Measurements from ENCODE around the gene ASMT.
A peak's percentile ranks its signal among the peaks of the same experiment; 100 is the strongest.
"Not testable (repeated sequence)": the region's sequence is repeated elsewhere in the genome, so short reads cannot be mapped to it uniquely, and the experiment has no call there.

Gene ASMT

GRCh38 chrX:1614927-1615326, at the start of gene ASMT:
ASMT (plus strand) TSS chrX:1615059; CDS start chrX:1615200, 141 bp downstream.
- DNase-seq (ENCODE audit: low read depth in 2 of 2): no peak

- DNase-seq (ENCODE audit: low read depth in 2 of 2): not testable (repeated sequence)
Measured at GRCh38 chrX:1574181-1574580, 40.7 kb upstream of the ASMT start.

GRCh38 chrX:1576201-1576992, 38.5 kb upstream of the ASMT start:
- no peak for DNase-seq (ENCODE audit: low read depth in 2 of 2)

GRCh38 chrX:1577845-1578244, 37.0 kb upstream of the ASMT start:
- DNase-seq (ENCODE audit: low read depth in 2 of 2): no peak

GRCh38 chrX:1578511-1579173, 36.2 kb upstream of the ASMT start:
- DNase-seq (ENCODE audit: low read depth in 2 of 2): no peak

- no peak for DNase-seq (ENCODE audit: low read depth in 2 of 2)
Measured at GRCh38 chrX:1581132-1581531, 33.7 kb upstream of the ASMT start.

- no peak for DNase-seq (ENCODE audit: low read depth in 2 of 2)
Measured at GRCh38 chrX:1582686-1583437, 32.0 kb upstream of the ASMT start.

- DNase-seq (ENCODE audit: low read depth in 2 of 2): no peak
Measured at GRCh38 chrX:1584237-1585011, 30.4 kb upstream of the ASMT start.

- DNase-seq (ENCODE audit: low read depth in 2 of 2): no peak
Measured at GRCh38 chrX:1587161-1587560, 27.7 kb upstream of the ASMT start.

GRCh38 chrX:1589356-1590130, 25.3 kb upstream of the ASMT start:
- no peak for DNase-seq (ENCODE audit: low read depth in 2 of 2)

- DNase-seq (ENCODE audit: low read depth in 2 of 2): peak; percentile 83 to 85
Measured at GRCh38 chrX:1591102-1591862, 23.6 kb upstream of the ASMT start, which contains the start of gene AKAP17A. AKAP17A (plus strand) TSS chrX:1591604; CDS start chrX:1593463, 1,859 bp downstream.

GRCh38 chrX:1591863-1592469, 22.9 kb upstream of the ASMT start:
- no peak for DNase-seq (ENCODE audit: low read depth in 2 of 2)

- DNase-seq (ENCODE audit: low read depth in 2 of 2): no peak
Measured at GRCh38 chrX:1592470-1593142, 22.3 kb upstream of the ASMT start.

- DNase-seq (ENCODE audit: low read depth in 2 of 2): no peak
Measured at GRCh38 chrX:1593286-1594271, 21.3 kb upstream of the ASMT start.

GRCh38 chrX:1595711-1596060, 19.2 kb upstream of the ASMT start:
- no peak for DNase-seq (ENCODE audit: low read depth in 2 of 2)

- DNase-seq (ENCODE audit: low read depth in 2 of 2): no peak
Measured at GRCh38 chrX:1596676-1597344, 18.0 kb upstream of the ASMT start.

GRCh38 chrX:1597345-1598020, 17.4 kb upstream of the ASMT start:
- no peak for DNase-seq (ENCODE audit: low read depth in 2 of 2)

All from fibroblast of skin of left quadriceps (primary cell).